GM23248 (cell line): ENCODE results near the gene SLC4A5.

Experiments used
- EZH2 ChIP-seq: fragments of 200-600 bp; sonication (generic); IDR thresholded peaks from 2 replicates; pipeline ENCODE4 v1.6.1; 2018; ENCODE audit warnings: antibody characterized with exemption, mild to moderate bottlenecking; ENCODE audit not compliant: insufficient read depth, poor library complexity, severe bottlenecking
- EZH2phosphoT487 ChIP-seq: fragments of 200-600 bp; sonication (generic); IDR thresholded peaks from 2 replicates; pipeline ENCODE4 v1.6.1; 2018; ENCODE audit warnings: antibody characterized with exemption, moderate library complexity, mild to moderate bottlenecking, low read depth; ENCODE audit not compliant: insufficient read depth

DNA sequence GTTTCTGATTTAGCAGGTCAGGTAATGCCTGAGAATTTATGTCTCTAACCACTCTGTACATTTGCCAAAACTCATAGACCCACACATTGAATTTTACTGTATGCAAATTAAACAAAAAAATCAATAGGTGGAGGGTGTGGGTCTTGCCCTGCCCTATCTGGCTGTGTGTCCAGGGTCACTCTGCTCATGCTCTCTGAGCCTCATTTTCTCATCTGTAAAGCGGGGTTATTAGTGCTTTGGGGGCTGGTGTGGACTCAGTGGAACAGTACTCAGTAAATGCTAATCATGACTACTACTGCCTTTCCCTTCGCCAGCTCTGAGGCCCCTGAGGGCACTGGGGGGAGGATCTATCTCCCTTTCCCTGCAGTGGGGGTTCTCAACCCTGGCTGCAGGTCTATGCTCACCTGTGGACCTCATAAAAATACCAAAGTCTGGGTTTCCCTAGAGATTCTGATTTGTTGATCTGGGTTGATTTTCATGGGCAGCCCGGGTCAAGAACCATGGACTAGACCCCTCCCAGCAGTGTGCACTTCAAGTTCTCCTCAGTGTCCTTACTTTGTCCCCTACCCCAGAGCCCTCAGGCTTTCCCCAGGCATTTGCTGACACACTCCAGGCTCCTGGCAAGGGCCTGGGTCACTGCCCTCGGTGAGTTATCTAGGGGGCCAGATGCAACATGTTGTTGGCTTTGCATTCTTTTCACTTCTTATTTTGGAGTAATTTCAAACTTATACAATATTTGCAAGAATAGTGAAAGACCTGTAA lies 117.3 kb downstream of the SLC4A5 start:
- no peak for TF ChIP-seq EZH2
- TF ChIP-seq EZH2phosphoT487: no peak
